GM19193 (cell line): Measurements from ENCODE around the gene RHBDL3.

Experiments used
- POLR2A ChIP-seq: IDR thresholded peaks from 4 replicates; pipeline ENCODE4 v1.6.1; 2011; ENCODE audit not compliant: insufficient read depth, insufficient read length; ENCODE audit errors: extremely low read depth

The RHBDL3 gene

GRCh38 chr17:32265192-32265923, at the start of gene RHBDL3:
RHBDL3 (plus strand) TSS chr17:32265832; CDS start chr17:32266190, 358 bp downstream.
- TF ChIP-seq POLR2A = no peak

- no peak for TF ChIP-seq POLR2A
Observed at GRCh38 chr17:32222621-32223020, 43.0 kb upstream of the RHBDL3 start.

GRCh38 chr17:32223703-32224102, 41.9 kb upstream of the RHBDL3 start:
- no peak for TF ChIP-seq POLR2A

- no peak for TF ChIP-seq POLR2A
Observed at GRCh38 chr17:32226886-32227285, 38.7 kb upstream of the RHBDL3 start.

GRCh38 chr17:32227910-32228309, 37.7 kb upstream of the RHBDL3 start:
- TF ChIP-seq POLR2A = no peak

GRCh38 chr17:32235588-32235987, 30.0 kb upstream of the RHBDL3 start:
- no peak for TF ChIP-seq POLR2A

GRCh38 chr17:32239456-32239855, 26.2 kb upstream of the RHBDL3 start:
- no peak for TF ChIP-seq POLR2A

- no peak for TF ChIP-seq POLR2A
Observed at GRCh38 chr17:32240750-32241149, 24.9 kb upstream of the RHBDL3 start.

GRCh38 chr17:32241640-32242039, 24.0 kb upstream of the RHBDL3 start:
- no peak for TF ChIP-seq POLR2A

GRCh38 chr17:32249475-32249874, 16.2 kb upstream of the RHBDL3 start:
- TF ChIP-seq POLR2A = no peak

GRCh38 chr17:32253117-32253611, 12.5 kb upstream of the RHBDL3 start:
- TF ChIP-seq POLR2A = no peak

- TF ChIP-seq POLR2A = no peak
Observed at GRCh38 chr17:32256012-32256700, 9.5 kb upstream of the RHBDL3 start.

- no peak for TF ChIP-seq POLR2A
Observed at GRCh38 chr17:32256701-32257019, 9.0 kb upstream of the RHBDL3 start.

- no peak for TF ChIP-seq POLR2A
Observed at GRCh38 chr17:32258383-32259140, 7.1 kb upstream of the RHBDL3 start.

GRCh38 chr17:32259586-32259985, 6.0 kb upstream of the RHBDL3 start:
- TF ChIP-seq POLR2A = no peak

- no peak for TF ChIP-seq POLR2A
Observed at GRCh38 chr17:32261417-32261736, 4.3 kb upstream of the RHBDL3 start.
